Muscle layer of duodenum (tissue), 2 donors: Measurements from ENCODE around the gene CDK9.
"Not testable (repeated sequence)": the region's sequence is repeated elsewhere in the genome, so short reads cannot be mapped to it uniquely, and the experiment has no call there.

ENCODE experiments used
- H3K27ac ChIP-seq: one replicate; pipeline ENCODE4 v1.7.0; 2013; ENCODE audit warnings: mild to moderate bottlenecking, low read length
- H3K27me3 ChIP-seq: one replicate; pipeline ENCODE4 v1.7.0; 2013; ENCODE audit warnings: low read depth, mild to moderate bottlenecking, control low read depth, low read length
- H3K36me3 ChIP-seq, 2 donors: one replicate each; pipeline ENCODE4 v1.7.0; 2013; ENCODE audit warnings: low read length in 2 of 2, control low read depth in 1 of 2, mild to moderate bottlenecking in 1 of 2; ENCODE audit not compliant: insufficient read depth in 2 of 2, control insufficient read depth in 1 of 2
- H3K4me1 ChIP-seq, 2 donors: one replicate each; pipeline ENCODE4 v1.7.0; 2013; ENCODE audit warnings: low read length in 2 of 2, mild to moderate bottlenecking in 2 of 2, control low read depth in 1 of 2, moderate library complexity in 1 of 2; ENCODE audit not compliant: insufficient read depth in 2 of 2, control insufficient read depth in 1 of 2
- H3K4me3 ChIP-seq, 2 donors: one replicate each; pipeline ENCODE4 v1.7.0; 2013; ENCODE audit warnings: low read length in 2 of 2, low read depth in 1 of 2, mild to moderate bottlenecking in 1 of 2
- H3K9me3 ChIP-seq, 2 donors: one replicate each; pipeline ENCODE4 v1.7.0; 2013; ENCODE audit warnings: low read length in 2 of 2, control low read depth in 1 of 2, mild to moderate bottlenecking in 1 of 2; ENCODE audit not compliant: control insufficient read depth in 1 of 2
- donor health status: healthy.

Gene CDK9

DNA sequence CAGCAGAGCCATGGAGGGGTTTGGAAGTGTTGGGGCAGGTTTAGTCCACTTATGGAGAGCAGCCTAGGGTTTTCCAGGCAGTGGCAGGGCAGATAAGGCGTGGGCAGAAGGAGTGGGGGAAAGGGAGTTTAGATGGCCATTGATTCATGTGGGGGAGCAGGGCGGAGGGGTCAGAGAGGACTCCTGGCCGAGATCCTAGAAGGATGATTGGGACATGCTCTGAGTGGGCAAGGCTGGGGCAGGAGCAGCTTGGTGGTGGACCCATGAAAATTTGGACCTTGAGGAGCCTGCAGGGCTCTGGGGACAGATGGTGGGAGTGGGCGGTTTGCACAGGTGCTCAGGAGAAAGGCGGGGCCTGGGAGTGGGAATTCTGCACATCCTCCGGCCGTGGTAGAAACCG, 32.7 kb upstream of the CDK9 start:
- Histone ChIP-seq H3K4me1 (peaks cover 0 to 7% of the 10 kb centered on the region in 2 donors), H3K36me3 (peaks cover 0 to 20% of the 10 kb centered on the region in 2 donors), H3K4me3 (no peak overlapping the region), H3K27me3 (no peaks in the 10 kb centered on the region), H3K27ac (no peak overlapping the region), H3K9me3 (no peaks in the 10 kb centered on the region)

DNA sequence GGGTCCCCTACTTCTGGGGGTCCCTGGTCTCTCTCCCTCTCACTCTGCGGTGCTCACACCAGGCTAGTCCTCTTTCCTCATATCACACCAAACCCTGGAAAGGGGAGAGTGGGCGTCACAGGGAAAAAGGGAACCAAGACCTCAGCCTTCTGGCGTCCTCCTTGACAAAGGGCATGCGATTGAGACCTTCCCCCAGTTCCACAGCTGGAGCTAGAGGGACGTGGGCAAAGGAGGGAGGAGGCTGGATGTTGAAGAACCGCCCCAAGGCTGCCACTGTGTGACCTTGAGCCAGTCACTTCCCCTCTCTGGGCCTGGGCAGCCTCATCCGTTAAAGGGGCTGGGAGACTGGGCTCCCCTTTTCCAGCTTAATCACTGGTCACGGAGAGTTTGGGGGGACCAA, 32.2 kb upstream of the CDK9 start:
- H3K27me3 ChIP-seq = no peaks in the 10 kb centered on the region
- no peaks in the 10 kb centered on the region for H3K9me3 ChIP-seq
- H3K36me3 ChIP-seq = peaks cover 0 to 17% of the 10 kb centered on the region in 2 donors
- no peak overlapping the region for H3K27ac ChIP-seq
- peaks cover 0 to 7% of the 10 kb centered on the region in 2 donors for H3K4me1 ChIP-seq
- no peak overlapping the region for H3K4me3 ChIP-seq

DNA sequence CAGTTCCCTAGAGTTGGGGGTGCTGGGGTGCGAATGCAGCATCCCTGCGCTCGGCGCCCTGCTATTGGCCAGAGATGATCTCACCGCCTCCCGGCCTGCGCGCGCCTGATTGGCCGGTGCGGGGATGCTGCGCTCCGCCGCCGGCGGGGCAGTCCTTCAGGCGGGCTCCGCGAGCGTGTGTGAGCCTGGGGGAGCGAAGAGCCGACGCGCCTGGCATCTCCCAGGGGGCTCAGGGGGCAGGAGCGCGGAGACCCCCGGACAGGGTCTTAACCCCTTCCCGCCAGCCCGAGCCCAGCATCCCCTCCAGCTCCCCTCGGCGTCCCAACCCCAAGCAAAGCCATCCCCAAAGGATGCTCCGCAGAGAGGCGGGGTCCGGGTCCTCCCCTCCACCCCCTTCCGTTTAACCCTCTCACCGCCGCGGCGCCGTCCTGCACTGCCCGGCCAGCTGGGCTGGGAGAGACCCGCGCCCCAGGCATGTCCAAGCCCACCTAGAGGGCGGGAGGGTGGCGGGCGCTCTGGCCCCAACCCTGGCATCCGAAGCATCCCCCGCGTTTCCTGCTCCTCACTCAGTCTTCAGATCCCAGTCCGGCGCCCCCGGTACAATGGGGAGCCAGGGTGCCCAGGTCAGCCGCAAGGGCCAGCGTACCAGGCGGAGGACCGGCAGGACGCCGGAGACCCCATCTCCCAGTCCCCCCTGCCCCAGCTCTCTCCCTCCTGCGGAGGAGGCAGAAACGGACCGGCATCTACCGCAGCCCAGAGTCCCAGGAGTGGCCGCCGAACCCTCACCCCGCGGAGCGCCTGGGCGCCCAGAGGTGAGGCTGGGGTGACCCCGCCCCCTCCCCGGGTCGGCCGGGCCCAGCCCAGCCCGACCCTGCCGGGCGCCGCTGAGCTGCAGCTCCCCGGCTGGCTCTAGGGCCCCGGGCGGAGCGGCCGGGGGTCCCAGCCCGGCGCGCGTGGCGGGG, 31.5 kb upstream of the CDK9 start:
- Histone ChIP-seq H3K27ac (no peak overlapping the region), H3K27me3 (no peaks in the 10 kb centered on the region), H3K4me1 (peaks cover 0 to 7% of the 10 kb centered on the region in 2 donors), H3K4me3 (no peak overlapping the region), H3K36me3 (peaks cover 0 to 9% of the 10 kb centered on the region in 2 donors), H3K9me3 (no peaks in the 10 kb centered on the region)

DNA sequence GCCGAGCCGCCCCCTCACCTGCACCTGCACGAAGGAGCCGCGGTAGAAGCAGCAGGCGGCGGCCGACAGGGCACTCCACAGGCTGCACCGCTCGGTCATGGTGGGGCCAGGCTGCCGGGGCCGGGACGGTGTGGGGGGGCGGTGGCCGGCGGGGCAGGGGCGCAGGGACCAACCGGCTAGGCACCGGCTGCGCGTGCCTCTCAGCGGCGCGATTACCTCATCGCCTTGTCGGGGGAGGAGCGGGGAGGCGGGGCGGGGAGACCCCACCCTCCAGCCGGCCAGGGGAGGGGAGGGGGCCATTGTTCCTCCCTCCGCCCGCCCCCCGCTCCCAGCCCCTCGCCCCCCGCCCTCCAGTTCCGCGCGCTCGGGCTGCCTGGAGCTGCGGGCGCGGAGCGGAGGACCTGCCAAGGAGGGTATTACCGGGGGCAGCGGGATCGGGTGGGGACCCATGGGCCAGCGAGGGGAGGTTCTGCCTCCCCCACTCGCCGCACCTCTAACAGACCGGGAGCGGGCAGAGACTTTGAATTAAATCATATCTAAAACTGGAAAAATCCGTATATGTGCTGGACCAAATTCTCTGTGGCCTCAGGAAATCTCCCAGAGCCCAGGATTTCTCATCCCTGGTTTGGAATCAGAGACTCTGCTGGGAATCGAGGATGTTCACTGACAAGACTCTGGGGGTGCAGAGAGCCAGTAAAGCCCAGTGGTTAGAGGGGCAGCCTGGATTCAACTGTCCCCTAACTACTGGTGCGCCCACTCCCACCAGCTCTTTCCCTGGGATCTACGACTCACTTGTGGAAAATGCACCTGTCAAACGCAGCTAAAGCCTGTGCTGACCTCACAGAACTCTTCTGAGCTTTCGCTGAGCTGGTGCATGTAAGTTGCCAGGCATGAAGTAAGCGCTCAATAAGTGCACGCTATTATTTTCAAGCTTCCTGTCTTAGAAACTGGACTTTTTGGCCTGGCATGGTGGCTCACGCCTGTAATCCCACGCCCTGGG, 30.5 kb upstream of the CDK9 start:
- no peak overlapping the region for H3K4me3 ChIP-seq

DNA sequence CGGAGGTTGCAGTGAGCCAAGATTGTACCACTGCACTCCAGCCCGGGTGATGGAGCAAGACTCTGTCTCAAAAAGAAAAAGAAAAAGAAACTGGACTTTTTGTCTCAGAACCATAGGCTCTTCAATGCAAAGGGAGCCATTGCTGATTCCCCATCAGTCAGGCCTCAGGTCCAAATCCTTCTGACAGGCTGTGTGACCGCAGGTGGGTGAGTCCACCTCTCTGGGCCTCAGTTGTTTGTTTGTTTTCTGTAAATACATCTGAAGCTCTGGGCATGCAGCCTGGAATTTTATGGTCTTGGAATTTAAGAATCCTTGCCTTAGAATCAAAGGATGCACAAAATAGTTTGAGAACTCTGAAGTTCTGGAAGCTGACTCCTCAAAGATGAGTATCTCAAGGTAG, 29.6 kb upstream of the CDK9 start:
- no peaks in the 10 kb centered on the region for H3K27me3 ChIP-seq
- H3K36me3 ChIP-seq = no peaks in the 10 kb centered on the region
- peaks cover 0 to 7% of the 10 kb centered on the region in 2 donors for H3K4me1 ChIP-seq

More for the DNA sequence above, 30.5 kb upstream of the CDK9 start:
- no peaks in the 10 kb centered on the region for H3K27me3 ChIP-seq
- H3K9me3 ChIP-seq = no peaks in the 10 kb centered on the region
- no peak overlapping the region for H3K27ac ChIP-seq
- H3K36me3 ChIP-seq = peaks cover 0 to 4% of the 10 kb centered on the region in 2 donors
- H3K4me1 ChIP-seq = peaks cover 0 to 7% of the 10 kb centered on the region in 2 donors

DNA sequence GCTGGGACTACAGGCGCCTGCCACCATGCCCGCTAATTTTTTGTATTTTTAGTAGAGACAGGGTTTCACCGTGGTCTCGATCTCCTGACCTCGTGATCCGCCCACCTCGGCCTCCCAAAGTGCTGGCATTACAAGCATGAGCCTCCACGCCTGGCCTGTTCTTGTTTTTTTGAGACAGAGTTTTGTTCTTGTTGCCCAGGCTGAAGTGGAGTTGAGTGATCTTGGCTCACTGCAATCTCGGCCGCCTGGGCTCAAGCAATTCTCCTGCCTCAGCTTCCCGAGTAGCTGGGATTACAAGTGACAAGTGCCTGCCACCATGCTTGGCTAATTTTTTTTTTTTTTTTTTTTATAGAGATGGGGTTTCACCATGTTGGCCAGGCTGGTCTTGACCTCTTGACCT, 29.1 kb upstream of the CDK9 start:
- not testable (repeated sequence) for H3K27me3 ChIP-seq, H3K36me3 ChIP-seq

More for the DNA sequence above, 29.6 kb upstream of the CDK9 start:
- H3K9me3 ChIP-seq = no peaks in the 10 kb centered on the region
- no peak overlapping the region for H3K27ac ChIP-seq
- H3K4me3 ChIP-seq = no peak overlapping the region

DNA sequence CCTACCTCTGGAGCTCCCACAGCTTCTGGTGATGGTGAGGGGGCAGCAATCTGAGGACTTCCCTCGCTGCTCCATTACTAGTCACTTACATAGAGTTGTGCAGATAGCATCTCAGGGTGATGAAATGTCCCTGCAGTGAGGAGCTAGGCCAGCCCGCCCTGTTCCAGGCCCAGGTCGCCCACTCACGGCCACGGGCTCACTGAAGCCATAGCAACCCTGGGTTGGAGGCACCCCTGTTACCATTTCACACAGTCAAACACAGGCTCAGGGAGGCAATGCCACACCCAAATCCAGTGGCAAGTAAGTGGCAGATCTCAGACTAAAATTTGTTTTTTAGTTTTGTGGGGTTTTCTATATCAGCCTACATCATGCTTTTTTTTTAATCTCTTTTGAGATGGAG, 27.0 kb upstream of the CDK9 start:
- H3K27ac ChIP-seq = no peak overlapping the region

More for the DNA sequence above, 29.1 kb upstream of the CDK9 start:
- H3K4me3 ChIP-seq, H3K4me1 ChIP-seq, H3K9me3 ChIP-seq, H3K27ac ChIP-seq: not testable (repeated sequence)

DNA sequence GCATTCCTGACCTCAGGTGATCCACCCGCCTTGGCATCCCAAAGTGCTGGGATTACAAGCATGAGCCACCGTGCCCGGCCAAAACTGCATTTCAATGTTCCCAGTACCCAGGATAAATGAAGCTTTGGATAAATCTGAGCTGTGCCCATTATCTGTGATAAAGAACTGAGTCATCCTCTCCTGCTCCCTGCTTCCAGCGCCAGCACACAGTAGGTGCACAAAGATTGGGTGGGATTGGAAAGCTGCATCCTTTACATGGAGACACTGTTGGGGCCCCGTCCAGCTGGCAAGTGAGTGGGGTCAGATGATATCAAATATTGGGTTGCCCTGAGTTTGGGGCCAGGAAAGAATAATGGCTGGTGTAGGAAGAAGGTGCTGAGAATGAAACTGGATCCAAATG, 24.8 kb upstream of the CDK9 start:
- Histone ChIP-seq H3K27ac (no peak overlapping the region), H3K4me3 (no peak overlapping the region), H3K27me3 (no peaks in the 10 kb centered on the region), H3K4me1 (no peaks in the 10 kb centered on the region), H3K36me3 (no peaks in the 10 kb centered on the region), H3K9me3 (no peaks in the 10 kb centered on the region)

More for the DNA sequence above, 27.0 kb upstream of the CDK9 start:
- H3K27me3 ChIP-seq = no peaks in the 10 kb centered on the region
- no peak overlapping the region for H3K4me3 ChIP-seq
- H3K4me1 ChIP-seq = peaks cover 0 to 7% of the 10 kb centered on the region in 2 donors
- H3K9me3 ChIP-seq = no peaks in the 10 kb centered on the region
- no peaks in the 10 kb centered on the region for H3K36me3 ChIP-seq

DNA sequence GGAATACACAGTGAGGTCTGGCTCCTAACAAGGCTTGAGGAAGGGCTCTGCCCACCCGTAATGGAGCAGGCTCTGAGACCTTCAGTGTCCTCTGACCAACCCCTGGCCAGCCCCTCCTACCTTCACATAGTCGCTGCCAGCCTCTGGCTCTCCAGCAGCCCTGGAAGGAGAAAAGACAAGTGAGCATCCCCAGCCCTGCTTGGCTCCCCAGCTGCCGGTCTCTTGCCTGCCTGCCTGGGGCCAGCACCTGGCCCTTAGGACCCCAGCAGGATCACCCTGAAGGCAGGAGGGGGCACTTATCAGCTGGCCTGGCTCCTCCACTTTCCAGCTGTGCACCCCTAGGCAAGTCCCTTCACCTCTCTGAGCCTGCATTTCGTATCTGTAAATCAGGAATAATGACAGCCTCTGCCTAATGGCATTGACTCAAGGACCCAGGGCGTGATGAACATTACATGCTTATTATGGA, 24.3 kb upstream of the CDK9 start:
- H3K36me3 ChIP-seq = no peaks in the 10 kb centered on the region
- no peak overlapping the region for H3K4me3 ChIP-seq
- H3K27ac ChIP-seq = peak overlapping the region; percentile 16
- H3K4me1 ChIP-seq = no peaks in the 10 kb centered on the region
- no peaks in the 10 kb centered on the region for H3K9me3 ChIP-seq
- H3K27me3 ChIP-seq = no peaks in the 10 kb centered on the region

DNA sequence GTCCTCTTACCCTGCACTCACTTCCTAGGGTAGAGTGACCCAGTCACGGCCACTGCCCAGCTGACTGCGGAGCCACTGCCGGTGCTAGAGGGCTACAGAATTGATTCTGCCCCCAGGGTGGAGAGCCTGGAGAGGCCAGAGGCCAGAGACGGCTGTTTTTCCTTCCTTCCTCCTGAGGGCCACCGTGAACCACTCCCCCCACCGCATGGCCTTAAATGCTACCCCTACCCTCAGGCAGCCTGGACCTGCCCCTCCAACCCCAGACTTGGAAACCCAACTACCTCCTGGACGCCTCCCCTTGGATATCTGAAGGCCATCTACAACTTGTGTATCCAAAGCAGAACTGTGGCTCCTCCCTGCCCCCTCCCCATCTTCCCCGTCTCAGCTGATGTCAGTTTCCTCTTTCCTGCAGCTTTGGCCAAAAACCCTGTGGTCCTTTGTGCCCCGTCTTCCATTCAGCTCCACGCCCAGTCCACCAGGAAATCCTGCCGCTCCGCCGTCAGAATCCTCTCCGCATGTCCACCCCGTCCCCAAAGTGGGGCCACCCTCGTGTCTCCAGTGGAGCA, 23.6 kb upstream of the CDK9 start:
- Histone ChIP-seq H3K4me3 (no peak overlapping the region), H3K9me3 (no peaks in the 10 kb centered on the region), H3K36me3 (no peaks in the 10 kb centered on the region), H3K27ac (peak overlapping the region; percentile 16), H3K27me3 (no peaks in the 10 kb centered on the region), H3K4me1 (no peaks in the 10 kb centered on the region)
